ENCODE data around the gene DSCAML1. TPM values are rescaled to one million over a fixed set of nuclear protein-coding genes. Genes with fewer than 3 reads are reported as not detected.

DSCAML1 gene
- total RNA-seq, 1 experiment from 2014 or later: not detected

DNA sequence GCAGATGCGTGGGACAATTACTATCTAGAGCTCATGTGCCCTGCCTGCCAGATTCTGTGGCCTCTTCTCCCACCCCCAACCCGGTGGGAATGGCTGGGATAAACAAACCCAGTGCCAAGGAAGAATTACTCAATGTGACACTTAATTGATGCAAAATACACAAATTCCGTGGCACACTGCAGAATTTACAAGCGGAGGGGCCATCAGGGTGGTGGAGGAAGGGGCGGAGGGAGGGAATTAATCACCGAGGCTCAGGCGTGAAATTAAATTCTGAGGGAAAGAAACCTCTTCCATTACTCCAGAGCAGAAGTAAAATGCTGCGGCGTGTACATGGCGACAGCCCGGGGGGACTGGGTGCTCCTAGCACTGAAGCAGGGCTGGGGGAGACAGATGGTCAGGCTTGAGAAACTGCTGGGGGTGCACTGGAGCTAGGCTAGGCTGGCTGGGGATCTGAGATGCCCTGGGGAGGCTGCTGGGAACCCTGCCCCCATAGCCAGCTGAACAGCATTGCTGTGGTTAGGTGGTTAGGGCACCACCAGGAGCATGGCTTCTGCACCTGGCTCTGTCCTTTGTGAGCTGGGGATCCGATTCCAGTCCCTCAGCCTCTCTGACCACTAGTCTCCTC lies 268.8 kb downstream of the DSCAML1 start:
- DNase-seq (ENCODE audit: low spot score): no peak
- in situ Hi-C loops (cut with HindIII; ENCODE audit: low sequenced_read_pairs): no loop called here

DNA sequence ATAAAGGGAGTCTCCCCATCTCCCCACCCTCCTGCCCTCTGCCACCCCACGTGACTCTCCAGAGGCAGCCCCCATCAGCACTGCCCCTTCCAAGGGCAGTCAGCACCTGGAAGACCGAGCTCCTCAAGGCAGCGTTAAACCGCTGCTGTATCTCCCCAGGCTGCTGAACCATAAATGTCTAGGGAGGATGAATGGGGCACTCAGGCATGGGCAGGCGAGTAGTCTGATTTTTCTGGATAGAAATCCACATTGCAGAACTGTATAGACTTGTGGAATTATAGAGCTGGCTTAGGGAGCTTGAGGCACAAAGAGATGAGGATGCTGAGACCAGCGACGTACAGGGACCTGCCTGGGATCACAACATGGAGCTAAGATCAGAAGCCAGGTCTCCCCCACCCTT lies 269.7 kb downstream of the DSCAML1 start:
- no peak for DNase-seq (ENCODE audit: low spot score)
- in situ Hi-C loops (cut with HindIII; ENCODE audit: low sequenced_read_pairs): no loop called here

DNA sequence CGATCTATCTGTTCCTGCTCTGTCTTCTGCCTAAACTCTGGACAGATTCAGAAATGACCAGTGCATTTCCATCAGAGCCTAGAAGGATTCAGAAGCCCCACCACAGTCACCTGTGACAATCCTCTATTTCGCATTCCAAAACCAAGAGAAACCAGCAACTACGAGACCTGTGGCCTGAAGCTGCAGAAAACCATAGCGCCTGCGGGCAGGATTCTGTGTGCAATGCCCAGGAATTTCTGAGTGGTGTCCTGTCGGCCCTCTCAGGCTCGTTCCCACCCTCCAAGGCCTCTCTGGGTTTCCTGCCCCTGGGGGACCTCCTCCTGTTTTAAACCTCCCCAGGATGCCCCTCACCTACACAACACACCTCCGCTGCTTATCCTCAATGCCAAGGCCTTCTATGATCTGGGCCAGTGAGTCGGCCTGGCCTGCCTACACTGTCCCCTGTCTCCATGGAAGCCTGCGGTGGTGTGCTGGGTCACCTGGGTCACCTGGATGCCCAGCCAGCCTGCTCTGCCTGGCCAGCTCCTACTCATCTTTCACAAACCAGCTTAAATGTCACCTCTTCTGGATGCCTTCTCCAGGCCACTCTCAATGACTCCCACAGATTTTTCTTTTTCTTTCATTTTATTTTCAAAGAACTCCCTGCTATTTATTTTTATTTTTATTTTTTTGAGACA lies 271.0 kb downstream of the DSCAML1 start:
- no peak for DNase-seq (ENCODE audit: low spot score)
- in situ Hi-C loops (cut with HindIII; ENCODE audit: low sequenced_read_pairs): no loop called here

DNA sequence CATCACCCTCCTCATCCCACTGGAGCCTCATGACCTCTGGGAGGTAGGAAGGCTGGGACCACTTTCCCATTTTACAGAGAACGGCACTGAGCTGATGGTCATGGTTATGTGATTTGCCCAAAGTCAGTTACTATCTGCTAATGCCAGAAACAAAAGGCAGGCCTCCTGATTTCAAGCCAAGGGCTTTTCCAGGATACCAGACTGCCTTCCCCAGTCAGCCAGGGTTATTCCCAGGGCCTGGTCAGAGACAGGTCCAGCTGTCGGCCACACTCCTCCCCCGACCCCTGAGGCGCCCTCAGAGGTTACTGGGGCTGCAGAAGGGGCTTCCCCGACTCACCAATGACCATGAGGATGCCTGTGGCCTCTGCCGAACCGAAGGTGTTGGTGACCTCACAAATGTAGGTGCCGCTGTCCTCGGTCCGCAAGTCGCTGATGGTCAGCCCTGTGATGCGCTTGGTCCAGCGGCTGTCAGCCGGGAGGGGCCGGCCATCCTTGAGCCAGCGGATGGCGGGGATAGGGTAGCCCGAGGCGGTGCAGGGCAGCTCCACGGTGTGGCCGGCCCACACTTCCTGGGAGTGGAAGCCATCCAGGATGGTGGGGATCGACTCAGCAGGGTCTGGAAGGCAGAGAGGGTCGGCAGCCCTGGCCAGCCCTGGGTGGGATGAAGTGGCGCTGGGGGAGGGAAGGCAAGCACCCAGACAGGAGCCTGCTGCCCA lies 272.4 kb downstream of the DSCAML1 start:
- in situ Hi-C loops (cut with HindIII; ENCODE audit: low sequenced_read_pairs): no loop called here
- no peak for DNase-seq (ENCODE audit: low spot score)

DNA sequence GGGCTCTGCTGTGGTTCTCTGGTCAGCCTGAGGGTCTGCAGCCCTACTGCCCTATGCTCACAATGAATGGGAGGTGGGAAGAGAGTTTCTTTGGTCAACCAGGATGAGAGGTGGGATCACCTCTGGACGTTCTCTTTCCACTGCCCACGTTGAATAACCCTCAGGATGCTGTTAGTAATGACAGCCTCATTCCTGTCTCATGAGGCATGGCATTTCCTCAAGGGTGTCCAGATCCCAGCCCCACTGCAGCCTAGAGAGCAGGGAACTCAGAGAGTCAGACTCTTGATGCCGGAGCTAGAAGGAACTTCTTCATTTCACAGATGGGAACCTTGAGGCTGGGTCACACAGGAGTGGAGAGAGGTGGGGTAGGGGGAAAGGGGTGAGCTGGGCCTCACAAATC lies 273.3 kb downstream of the DSCAML1 start:
- in situ Hi-C loops (cut with HindIII; ENCODE audit: low sequenced_read_pairs): no loop called here
- no peak for DNase-seq (ENCODE audit: low spot score)

DNA sequence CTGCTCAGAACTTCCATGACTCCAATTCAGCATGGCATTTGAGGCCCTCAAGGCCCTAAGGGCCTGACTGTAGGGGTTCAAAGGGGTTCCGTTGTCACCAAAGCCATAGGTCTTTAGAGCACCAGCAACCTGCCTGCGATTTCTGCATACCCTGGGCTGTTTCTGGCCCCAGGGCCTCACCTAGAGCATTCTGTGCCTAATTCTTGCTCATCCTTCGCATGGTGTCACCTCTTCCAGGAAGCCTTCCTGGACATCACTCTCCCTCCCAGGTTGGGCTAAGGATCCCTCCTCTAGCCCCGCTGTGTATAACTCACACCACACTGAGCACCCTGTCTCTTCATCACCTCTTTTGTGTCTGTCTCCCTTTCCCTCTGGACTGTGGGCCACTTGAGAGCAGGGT lies 275.0 kb downstream of the DSCAML1 start:
- in situ Hi-C loops (cut with HindIII; ENCODE audit: low sequenced_read_pairs): no loop called here
- DNase-seq (ENCODE audit: low spot score): no peak

DNA sequence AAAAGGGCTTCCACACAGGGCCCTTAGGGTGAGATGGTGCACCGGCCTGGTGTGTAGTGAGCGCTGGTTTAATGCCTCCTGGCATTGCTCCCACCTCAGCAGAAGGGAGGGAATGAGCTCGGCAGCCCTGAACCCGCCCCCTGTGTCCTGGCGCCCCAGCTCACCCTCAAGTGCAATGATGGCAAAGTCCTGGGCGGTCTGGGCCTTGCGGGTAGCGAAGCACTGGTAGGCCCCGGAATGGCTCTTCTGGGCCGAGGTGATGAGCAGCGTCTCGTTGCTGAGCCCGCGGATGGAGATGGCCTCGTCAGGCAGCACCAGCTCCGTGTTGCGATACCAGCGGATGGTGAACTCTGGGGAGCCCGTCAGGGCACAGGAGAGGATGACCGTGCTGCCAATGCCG lies 276.1 kb downstream of the DSCAML1 start:
- DNase-seq (ENCODE audit: low spot score): no peak
- in situ Hi-C loops (cut with HindIII; ENCODE audit: low sequenced_read_pairs): no loop called here

DNA sequence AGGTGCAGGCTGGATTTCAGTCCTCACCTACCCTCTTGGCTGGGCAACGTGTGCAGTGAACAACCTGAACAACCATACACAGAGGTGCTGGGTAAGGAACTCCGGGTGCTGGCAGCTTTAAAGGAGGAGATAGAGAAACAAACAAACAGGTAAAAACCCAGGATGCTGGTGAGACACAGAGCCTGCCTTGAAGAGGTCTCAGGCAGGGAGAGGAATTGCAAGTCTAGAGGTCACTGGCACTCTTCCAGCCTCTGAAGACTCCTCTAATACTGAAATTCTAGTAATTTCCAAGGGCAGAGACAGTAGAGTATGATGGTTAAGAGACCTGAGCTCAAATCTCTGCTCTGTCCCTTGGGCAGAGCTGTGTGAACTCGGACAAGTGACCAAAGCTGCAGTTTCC lies 276.8 kb downstream of the DSCAML1 start:
- no peak for DNase-seq (ENCODE audit: low spot score)
- in situ Hi-C loops (cut with HindIII; ENCODE audit: low sequenced_read_pairs): no loop called here

DNA sequence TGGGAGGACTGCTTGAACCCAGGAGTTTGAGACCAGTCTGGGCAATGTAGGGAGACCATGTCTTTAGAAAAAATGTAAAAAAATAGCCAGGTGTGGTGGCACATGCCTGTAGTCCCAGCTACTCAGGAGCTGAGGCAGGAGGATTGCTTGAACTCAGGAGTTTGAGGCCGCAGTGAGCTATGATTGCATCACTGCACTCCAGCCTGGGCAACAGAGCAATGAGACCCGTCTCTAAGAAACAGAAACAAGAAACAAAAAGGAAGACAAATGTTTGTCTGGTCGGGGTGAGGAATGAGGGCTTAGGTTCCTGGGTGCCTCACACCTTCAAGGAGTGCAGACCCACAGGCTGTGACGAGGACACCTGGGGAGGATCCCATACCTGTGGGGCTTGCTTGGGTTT lies 277.4 kb downstream of the DSCAML1 start:
- in situ Hi-C loops (cut with HindIII; ENCODE audit: low sequenced_read_pairs): no loop called here
- DNase-seq (ENCODE audit: low spot score): no peak

DNA sequence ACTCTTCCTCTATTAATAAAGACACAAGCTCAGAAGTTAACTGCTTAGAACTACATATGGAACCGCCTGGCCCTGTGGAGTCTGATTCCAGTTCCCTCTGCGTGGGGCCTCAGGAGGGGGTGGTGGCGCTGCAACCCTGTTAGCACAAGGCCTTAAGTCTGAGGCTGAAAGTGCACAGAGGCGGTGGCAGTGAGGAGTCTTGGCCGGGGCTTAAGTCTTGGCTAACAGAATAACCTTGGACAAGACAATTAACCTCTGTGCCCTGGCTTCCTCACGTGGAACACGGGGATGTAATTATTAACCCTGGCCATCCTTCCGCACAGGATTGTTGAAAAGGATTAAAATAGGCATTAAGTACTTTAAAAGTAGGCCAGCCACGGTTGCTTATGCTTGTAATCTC lies 277.8 kb downstream of the DSCAML1 start:
- DNase-seq (ENCODE audit: low spot score): no peak
- in situ Hi-C loops (cut with HindIII; ENCODE audit: low sequenced_read_pairs): no loop called here

DNA sequence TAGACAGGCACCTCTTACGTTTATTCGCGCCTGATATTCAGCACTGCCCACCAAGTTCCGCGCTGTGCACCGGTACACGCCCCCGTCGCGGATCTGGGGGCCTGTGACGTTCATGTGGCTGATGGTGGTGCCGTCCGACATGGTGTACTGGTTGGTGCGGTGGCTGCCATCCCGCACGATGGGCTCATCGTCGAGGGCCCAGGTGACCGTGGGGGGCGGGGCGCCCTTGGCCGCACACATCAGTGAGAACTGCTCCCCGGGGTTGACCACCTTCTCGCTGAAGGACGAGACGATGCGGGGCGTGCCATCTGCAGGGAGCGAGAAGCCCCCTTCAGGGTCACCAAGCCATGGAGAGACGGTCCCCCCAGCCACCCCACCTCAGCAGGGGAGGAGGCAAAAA lies 278.6 kb downstream of the DSCAML1 start:
- DNase-seq (ENCODE audit: low spot score): no peak
- in situ Hi-C loops (cut with HindIII; ENCODE audit: low sequenced_read_pairs): no loop called here

DNA sequence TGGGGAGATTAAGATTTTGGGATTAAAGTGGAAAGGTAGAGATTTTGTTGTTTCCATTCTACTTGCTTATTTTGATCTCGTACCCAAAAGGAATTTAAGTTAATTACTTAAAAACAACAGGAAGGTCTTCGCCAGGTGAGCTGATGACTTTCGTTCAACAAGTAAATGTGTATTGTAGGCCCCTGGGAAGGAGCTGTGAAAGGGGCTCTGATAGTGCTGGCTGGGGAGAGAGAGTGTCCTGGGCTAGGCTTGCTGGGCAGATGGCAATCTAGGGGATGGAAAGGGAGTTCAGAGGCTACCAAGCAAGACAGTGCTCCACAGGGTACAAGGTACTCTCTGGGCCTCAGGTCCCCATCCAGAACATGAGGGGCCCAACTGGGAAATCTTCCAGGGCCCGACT lies 279.9 kb downstream of the DSCAML1 start:
- in situ Hi-C loops (cut with HindIII; ENCODE audit: low sequenced_read_pairs): no loop called here
- peak; percentile 32 for DNase-seq (ENCODE audit: low spot score)

DNA sequence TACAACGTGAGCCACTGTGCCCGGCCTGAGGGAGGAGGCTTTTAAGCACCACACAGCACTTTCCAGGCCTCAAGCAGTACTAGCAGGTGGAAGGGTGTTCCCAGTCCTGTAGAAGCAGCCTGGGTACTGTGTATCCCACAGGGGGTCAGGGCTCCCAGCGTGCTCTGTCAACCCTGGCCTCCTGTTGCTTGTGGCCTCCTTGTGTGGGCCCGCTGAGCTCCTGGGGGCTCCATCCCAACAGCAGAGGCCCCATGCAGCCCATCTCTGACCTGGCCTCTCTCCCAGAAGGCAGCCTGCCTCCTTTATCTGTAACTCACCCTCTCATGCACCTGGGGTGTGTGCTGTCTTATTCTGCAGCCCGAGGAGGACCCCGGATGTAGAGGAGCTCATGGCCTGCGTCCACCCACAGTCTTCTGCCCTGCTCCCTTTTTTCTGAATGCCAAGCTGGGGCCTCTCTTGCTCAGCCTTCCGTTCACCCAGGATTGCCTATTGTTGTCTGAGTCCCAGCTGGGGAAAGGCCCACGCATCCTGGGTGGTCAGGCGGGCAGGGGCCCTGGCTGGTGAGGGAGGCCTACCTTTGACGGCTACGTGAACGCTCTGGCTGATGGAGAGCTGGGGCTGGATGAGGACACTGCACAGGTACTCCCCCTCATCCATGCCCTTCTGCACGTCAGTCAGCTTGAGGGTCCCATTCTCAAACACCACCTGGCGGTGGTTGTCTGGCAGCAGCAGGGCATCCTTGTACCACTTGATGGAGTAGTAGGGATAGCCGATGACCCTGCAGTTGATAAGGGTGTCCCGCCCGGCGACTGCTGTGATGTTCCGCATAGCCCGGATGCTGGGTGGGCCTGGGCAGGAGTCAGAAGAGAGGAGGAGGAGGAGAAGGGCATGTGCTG lies 280.9 kb downstream of the DSCAML1 start:
- DNase-seq (ENCODE audit: low spot score): no peak
- in situ Hi-C loops (cut with HindIII; ENCODE audit: low sequenced_read_pairs): no loop called here

DNA sequence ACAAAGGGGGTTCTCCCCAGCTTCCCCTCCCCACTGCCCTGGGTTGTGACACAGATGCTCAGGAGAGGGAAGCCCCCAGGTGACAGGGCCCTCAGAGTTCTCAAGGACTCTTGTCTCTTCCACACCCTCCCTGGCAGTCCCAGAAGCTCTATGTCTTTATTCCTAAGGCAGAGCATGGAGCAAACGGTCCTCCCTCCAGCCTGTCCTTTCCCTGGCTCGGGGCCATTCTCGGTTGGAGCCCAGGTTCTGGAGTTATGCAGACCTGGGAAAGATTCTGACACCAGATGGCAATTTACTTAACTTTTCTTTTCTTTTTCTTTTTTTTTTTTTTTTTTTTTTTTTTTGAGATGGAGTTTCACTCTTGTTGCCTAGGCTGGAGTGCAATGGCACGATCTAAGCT lies 282.8 kb downstream of the DSCAML1 start:
- peak; percentile 60 for DNase-seq (ENCODE audit: low spot score)
- in situ Hi-C loops (cut with HindIII; ENCODE audit: low sequenced_read_pairs): no loop called here

DNA sequence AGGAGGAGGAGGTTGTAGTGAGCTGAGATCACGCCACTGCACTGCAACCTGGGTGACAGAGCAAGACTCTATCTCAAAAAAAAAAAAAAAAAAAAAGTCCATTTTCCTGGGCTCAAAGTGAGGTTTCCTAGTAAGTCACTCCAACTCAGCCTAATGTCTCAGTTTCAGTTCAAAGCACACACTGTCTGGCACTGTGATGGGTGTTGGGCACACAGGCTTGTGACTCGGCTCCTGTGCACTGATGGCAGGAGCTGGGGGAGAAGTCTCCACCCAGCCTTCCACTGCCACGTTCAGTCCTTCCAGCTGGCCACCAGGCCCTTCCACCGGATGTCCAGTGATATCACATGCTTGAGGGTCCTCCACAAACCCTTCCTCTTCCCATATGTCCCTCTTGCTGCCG lies 283.4 kb downstream of the DSCAML1 start:
- in situ Hi-C loops (cut with HindIII; ENCODE audit: low sequenced_read_pairs): no loop called here

DNA sequence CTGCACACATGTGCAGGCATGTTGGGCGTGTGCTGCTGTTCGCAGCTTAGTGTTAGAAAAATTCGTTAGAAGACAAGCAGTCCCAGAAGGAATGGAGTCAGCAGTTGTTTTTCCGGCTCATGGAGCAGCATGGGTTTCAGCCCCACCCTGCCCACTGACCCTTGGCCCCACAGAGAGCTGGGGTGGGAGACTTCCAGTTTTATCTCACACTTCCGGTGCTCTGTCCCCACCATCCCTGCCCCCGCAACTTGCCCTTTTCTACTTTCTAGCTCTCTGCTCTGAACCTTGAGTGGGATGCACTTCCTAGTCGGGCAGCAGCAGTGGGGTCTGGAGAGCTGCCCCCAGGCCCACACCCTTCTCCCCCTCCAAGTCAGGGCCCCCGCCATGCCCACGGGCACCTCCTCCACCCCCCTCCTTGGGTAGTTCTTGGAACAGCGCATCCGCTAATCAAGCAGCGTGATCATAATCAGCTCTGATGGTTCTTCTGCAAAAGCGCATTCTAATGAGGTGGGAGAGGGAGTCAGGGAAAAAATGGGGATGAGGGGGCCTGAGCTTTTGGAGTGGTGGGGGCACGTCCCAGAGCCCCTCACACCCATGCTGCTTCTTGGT lies 285.0 kb downstream of the DSCAML1 start:
- in situ Hi-C loops (cut with HindIII; ENCODE audit: low sequenced_read_pairs): no loop called here
- no peak for DNase-seq (ENCODE audit: low spot score)

More for the DNA sequence above, 283.4 kb downstream of the DSCAML1 start:
- no peak for DNase-seq (ENCODE audit: low spot score)

DNA sequence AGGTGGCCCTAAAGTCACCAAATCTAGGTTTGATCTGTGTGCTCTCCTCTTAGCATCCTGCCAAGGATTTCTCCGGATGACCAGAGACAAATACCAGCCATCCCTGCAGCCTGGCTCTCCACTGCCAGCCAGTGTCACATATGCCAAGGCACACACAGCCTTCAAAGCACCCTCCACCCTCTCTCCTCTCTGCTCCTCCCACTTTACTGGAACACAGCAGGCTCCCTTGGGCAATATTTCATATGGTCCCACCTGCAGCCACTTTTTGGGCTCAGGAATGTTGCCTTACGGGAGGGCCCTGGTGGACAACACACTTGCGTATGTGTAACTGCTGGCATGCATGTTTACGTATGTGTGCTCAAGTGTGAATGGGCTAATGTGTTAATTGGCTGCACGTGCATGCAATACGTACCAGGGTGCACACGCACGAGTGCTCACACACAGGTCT lies 285.5 kb downstream of the DSCAML1 start:
- in situ Hi-C loops (cut with HindIII; ENCODE audit: low sequenced_read_pairs): no loop called here
- peak; percentile 78 for DNase-seq (ENCODE audit: low spot score)

DNA sequence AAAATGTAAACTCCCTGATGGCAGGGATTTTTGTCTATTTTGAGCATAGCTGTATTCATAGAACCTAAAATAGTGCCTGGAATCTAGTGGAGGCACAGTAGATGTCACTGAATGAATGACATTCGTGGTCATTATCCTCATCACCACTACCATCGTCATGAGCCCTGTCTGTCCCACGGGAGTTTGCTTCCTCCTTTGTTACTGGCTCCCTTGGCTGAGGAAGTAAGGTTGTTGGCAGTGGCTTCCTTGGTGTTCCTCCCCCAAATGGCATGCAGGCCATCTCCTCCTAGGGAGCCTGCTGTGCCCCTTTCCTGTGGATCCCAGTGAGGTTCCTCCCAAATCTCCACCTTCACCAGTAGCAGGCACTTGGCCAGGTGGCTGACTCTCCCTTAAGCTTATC lies 286.4 kb downstream of the DSCAML1 start:
- no peak for DNase-seq (ENCODE audit: low spot score)
- in situ Hi-C loops (cut with HindIII; ENCODE audit: low sequenced_read_pairs): no loop called here

DNA sequence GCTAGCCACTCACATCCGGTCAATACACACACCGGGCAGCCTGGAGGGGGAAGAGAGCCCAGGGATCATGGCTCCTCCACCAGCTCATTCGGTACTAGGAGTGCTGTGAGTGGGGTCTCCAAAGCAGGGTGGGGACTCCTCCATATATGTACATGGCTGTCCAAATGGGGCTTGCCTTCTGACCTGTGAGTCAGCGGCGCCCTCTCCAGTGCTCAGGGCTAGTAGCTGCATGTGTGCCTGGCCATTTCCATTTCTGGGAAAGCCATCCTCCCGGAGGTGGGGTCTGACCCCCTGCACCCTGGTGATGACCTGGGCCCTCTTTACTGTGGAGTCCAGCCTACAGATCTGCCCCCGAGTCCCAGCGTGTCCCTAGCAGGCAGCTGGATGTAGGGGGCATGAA lies 287.5 kb downstream of the DSCAML1 start:
- DNase-seq (ENCODE audit: low spot score): no peak
- in situ Hi-C loops (cut with HindIII; ENCODE audit: low sequenced_read_pairs): no loop called here
